Lung (tissue), 12 donors: ENCODE data around the gene CALHM6. TPM values are rescaled to one million over a fixed set of nuclear protein-coding genes. Genes with fewer than 3 reads are reported as not detected.
A peak's percentile ranks its signal among the peaks of the same experiment; 100 is the strongest.

ENCODE experiments used
- ATAC-seq: fragments of 200-7000 bp; cut with Tn5 transposase; one replicate; pipeline ENCODE4 v1.9.1; 2020; ENCODE audit warnings: moderate number of reproducible peaks; ENCODE audit not compliant: insufficient read depth, low FRiP score
- DNase-seq, 3 donors: peaks; one replicate each; pipeline ENCODE4 v3.0.0-alpha.2; 2013 to 2017
- H3K27ac ChIP-seq, 2 donors: one replicate each; pipeline ENCODE4 v1.5.1; 2013; ENCODE audit warnings: mild to moderate bottlenecking in 2 of 2, moderate library complexity in 2 of 2, control low read depth in 1 of 2, inconsistent platforms in 1 of 2, low read depth in 1 of 2, low read length in 1 of 2
- H3K27me3 ChIP-seq, 3 donors: one replicate each; pipeline ENCODE4 v1.5.1; 2013; ENCODE audit warnings: low read length in 2 of 3; ENCODE audit not compliant: control insufficient read depth in 3 of 3, insufficient read depth in 3 of 3
- H3K36me3 ChIP-seq, 4 donors: one replicate each; pipeline ENCODE4 v1.5.1; 2013; ENCODE audit warnings: low read length in 4 of 4, mild to moderate bottlenecking in 1 of 4, moderate library complexity in 1 of 4; ENCODE audit not compliant: control insufficient read depth in 4 of 4, insufficient read depth in 4 of 4
- H3K4me1 ChIP-seq, 5 donors: one replicate each; pipeline ENCODE4 v1.5.1; 2013; ENCODE audit warnings: low read length in 5 of 5, mild to moderate bottlenecking in 2 of 5, moderate library complexity in 1 of 5; ENCODE audit not compliant: control insufficient read depth in 5 of 5, insufficient read depth in 5 of 5
- H3K4me3 ChIP-seq: one replicate; pipeline ENCODE4 v1.5.1; 2013; ENCODE audit warnings: mild to moderate bottlenecking, control low read depth, moderate library complexity
- H3K9ac ChIP-seq, 2 donors: one replicate each; pipeline ENCODE4 v1.5.1; 2013; ENCODE audit warnings: low read length in 2 of 2, control low read depth in 1 of 2; ENCODE audit not compliant: insufficient read depth in 1 of 2
- H3K9me3 ChIP-seq, 4 donors: one replicate each; pipeline ENCODE4 v1.5.1; 2013; ENCODE audit warnings: low read length in 3 of 4, mild to moderate bottlenecking in 1 of 4, moderate library complexity in 1 of 4; ENCODE audit not compliant: control insufficient read depth in 4 of 4, insufficient read depth in 3 of 4
- CTCF ChIP-seq: IDR thresholded peaks from 2 replicates; pipeline ENCODE4 v1.5.1; 2012; ENCODE audit warnings: mild to moderate bottlenecking; ENCODE audit errors: control extremely low read depth, extremely low read depth
- WGBS, 2 donors: extraction: QIAGEN DNeasy Blood & Tissue Kit; methylation state at CpG; one replicate each; pipeline ENCODE4 v1.1.7; 2013; 5-methylcytosine and 5-hydroxymethylcytosine counted together
- polyA plus RNA-seq, 2 donors: library from polyadenylated mRNA; stranded (reverse); fragments of 200-250 nt; gene quantifications; one replicate each; pipeline ENCODE4 v1.2.1, GENCODE V29; 2013
- total RNA-seq, 2 donors: library from RNA; depleted of rRNA in 1 of 2; stranded (reverse); fragments of >200 nt in 1 of 2; gene quantifications; one replicate each; pipeline ENCODE4 v1.2.1, GENCODE V29; 2014 to 2021
- donor health status: control.
- donor health status: control.
- donor health status: Bipolar disorder and iron deficiency.
- donor health status: healthy.
- donor health status: DM: yes; HTN: yes; CAD: no.

The CALHM6 gene
- total and polyA plus RNA-seq, 4 donors, result 2.1 to 20.8 (median 7.6) TPM

GRCh38 chr6:116467096-116467495 is 5.9 kb downstream of the CALHM6 start:
- no peak overlapping the region for H3K27ac ChIP-seq
- no peak for TF ChIP-seq CTCF
- H3K36me3 ChIP-seq, result no peaks in the 10 kb centered on the region
- ATAC-seq, result no peak
- H3K4me1 ChIP-seq, result peaks cover 0 to 27% (median 6%) of the 10 kb centered on the region in 5 donors
- peaks cover 0 to 1% (median 0%) of the 10 kb centered on the region in 4 donors for H3K9me3 ChIP-seq
- DNase-seq, result no peak
- 96 to 97% methylated on average over 1 of the region's 1 CpG for WGBS, 2 donors
- H3K4me3 ChIP-seq, result no peak overlapping the region
- no peak overlapping the region for H3K9ac ChIP-seq
- no peaks in the 10 kb centered on the region for H3K27me3 ChIP-seq

GRCh38 chr6:116467514-116467913 is 6.3 kb downstream of the CALHM6 start:
- Histone ChIP-seq H3K36me3 (no peaks in the 10 kb centered on the region), H3K4me3 (no peak overlapping the region), H3K27me3 (no peaks in the 10 kb centered on the region), H3K4me1 (peaks cover 0 to 26% (median 6%) of the 10 kb centered on the region in 5 donors), H3K27ac (no peak overlapping the region), H3K9ac (no peak overlapping the region), H3K9me3 (no peaks in the 10 kb centered on the region)
- TF ChIP-seq CTCF, result no peak
- DNase-seq, result no peak
- ATAC-seq, result no peak

DNA sequence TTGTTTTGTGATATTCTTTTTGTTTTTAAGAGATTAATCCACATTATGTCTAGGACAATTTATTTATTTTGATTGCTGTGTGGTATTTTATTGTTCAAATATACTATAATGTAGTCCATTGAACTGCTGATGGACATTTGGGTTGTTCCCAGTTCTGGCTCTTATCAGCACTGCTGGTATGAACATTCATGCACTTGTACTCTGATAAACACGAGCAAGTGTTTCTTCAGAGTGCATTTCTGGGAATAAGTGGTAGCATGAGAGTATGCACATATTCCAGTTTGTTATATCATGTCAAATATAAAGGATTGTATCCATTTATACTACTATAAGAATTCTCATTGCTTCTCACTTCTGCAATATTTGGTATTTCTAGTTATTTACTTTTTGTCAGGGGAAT is 7.1 kb downstream of the CALHM6 start:
- ATAC-seq (peak; percentile 51), DNase-seq (no peak)
- H3K36me3 ChIP-seq, result no peaks in the 10 kb centered on the region
- 59 to 79% methylated on average over 1 of the region's 1 CpG for WGBS, 2 donors
- H3K9me3 ChIP-seq, result no peaks in the 10 kb centered on the region
- H3K4me3 ChIP-seq, result no peak overlapping the region
- H3K27ac ChIP-seq, result no peak overlapping the region
- H3K4me1 ChIP-seq, result peaks cover 0 to 29% (median 6%) of the 10 kb centered on the region in 5 donors
- no peak for TF ChIP-seq CTCF
- H3K27me3 ChIP-seq, result no peaks in the 10 kb centered on the region
- H3K9ac ChIP-seq, result no peak overlapping the region

DNA sequence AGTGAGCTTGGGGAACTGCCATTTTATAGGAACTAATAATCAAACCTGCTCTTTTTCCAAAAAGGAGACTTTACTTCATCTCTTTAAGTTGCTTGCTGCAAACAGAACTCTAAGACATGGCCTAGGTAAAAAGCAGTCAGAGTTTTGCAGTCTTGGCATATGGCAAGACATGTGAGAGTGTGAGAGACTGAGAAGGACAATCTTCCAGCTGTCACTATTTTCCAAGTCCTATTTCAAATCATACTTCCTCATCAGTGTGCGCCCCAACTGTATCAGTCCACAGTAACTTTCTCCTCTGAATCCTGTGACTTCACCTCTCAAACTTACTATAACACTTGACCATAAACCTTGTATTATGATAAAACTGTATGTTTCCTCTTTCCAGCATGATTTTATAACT is 10.4 kb downstream of the CALHM6 start:
- Histone ChIP-seq H3K4me1 (peaks cover 0 to 22% (median 5%) of the 10 kb centered on the region in 5 donors), H3K27ac (no peak overlapping the region), H3K4me3 (no peak overlapping the region), H3K9me3 (no peaks in the 10 kb centered on the region), H3K27me3 (no peaks in the 10 kb centered on the region), H3K36me3 (no peaks in the 10 kb centered on the region), H3K9ac (no peak overlapping the region)
- ATAC-seq (no peak), DNase-seq (peak in 2 of 3 donors; percentile 52 to 55)
- TF ChIP-seq CTCF, result no peak
- 54 to 66% methylated on average over 1 of the region's 1 CpG for WGBS, 2 donors
